ENCODE data around the gene TTC34.
"Not testable (repeated sequence)": the region's sequence is repeated elsewhere in the genome, so short reads cannot be mapped to it uniquely, and the experiment has no call there.

Gene TTC34

DNA sequence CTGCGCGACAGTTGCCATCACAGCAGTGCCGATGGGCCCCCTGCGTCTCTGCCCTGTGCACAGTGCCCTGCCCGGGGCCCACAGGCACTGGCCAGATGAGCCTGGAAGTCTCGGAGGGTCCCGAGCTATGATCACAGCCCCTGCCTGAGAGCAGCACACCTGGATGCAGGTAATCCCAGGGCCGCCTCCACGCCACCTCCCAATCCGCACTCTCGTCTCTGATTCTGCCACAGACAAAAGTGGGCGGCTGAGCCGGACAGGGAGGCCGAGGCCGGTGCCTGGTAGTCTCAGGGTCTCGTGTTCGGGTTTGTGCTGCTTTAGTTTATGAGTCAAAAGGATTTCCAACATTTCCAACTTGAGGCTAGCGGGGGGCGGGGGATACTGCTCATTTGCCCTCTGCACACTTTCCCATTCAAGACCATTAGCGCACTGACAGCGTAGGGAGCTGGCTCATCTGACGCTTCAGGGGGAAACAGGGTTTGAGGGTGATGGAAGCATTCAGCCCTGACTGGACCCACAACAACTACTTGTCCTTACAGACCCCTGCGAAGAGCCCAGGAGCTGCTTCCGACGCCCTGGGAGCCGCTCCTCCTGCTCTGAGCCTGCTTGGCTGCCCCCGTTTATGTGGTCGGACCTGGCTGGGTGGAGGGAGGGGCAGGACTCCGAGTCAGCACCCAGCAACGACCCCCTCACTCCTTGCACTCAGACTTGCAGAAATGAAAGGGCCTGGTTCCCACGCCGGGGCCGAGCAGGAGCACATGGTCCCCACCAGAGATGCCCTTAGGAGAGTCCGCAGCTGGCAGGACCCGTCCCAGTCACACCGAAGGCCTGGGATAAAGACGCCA is 1.8 kb upstream of the TTC34 start:
- TF ChIP-seq, protein P1, sequence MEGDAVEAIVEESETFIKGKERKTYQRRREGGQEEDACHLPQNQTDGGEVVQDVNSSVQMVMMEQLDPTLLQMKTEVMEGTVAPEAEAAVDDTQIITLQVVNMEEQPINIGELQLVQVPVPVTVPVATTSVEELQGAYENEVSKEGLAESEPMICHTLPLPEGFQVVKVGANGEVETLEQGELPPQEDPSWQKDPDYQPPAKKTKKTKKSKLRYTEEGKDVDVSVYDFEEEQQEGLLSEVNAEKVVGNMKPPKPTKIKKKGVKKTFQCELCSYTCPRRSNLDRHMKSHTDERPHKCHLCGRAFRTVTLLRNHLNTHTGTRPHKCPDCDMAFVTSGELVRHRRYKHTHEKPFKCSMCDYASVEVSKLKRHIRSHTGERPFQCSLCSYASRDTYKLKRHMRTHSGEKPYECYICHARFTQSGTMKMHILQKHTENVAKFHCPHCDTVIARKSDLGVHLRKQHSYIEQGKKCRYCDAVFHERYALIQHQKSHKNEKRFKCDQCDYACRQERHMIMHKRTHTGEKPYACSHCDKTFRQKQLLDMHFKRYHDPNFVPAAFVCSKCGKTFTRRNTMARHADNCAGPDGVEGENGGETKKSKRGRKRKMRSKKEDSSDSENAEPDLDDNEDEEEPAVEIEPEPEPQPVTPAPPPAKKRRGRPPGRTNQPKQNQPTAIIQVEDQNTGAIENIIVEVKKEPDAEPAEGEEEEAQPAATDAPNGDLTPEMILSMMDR (IDR thresholded peaks at IDR 0.05; ENCODE audit: low read depth, low read length), result no peak
- no peak overlapping the region for H3K4me3 ChIP-seq (replicated peaks in 1 of 2; ENCODE audit: low read depth in 2 of 2, low read length in 2 of 2)
- DNase-seq (ENCODE audit: low read depth in 2 of 2), result no peak

DNA sequence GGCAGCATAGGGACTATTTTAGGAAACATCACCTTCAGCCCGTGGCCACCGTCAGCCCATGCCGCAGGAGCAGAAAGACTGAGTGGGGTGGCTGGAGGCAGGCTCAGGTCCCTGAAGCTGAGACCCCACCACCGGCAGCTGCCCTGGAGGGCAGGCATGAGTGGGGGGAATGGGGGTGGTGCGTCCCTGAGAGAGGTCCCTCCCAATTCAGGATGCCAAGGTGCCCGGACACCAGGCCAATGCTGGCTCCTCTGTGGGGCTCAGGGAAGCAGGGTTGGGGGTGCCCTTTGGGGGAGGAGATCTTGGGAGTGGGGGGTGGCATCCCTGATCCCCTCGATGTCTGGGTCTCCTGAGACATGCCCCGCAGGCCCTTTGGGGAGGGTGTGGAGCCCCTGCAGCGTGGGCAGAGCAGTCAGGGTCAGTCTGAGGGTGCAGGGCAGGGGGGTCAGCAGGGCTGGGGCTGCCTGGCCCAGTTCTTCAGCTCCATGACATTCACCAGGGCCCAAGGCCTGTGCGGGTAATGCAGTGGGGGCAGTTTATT is 998 bp upstream of the TTC34 start:
- TF ChIP-seq, protein P1 (IDR thresholded peaks at IDR 0.05; ENCODE audit: low read depth, low read length), result no peak
- DNase-seq (ENCODE audit: low read depth in 2 of 2), result no peak

DNA sequence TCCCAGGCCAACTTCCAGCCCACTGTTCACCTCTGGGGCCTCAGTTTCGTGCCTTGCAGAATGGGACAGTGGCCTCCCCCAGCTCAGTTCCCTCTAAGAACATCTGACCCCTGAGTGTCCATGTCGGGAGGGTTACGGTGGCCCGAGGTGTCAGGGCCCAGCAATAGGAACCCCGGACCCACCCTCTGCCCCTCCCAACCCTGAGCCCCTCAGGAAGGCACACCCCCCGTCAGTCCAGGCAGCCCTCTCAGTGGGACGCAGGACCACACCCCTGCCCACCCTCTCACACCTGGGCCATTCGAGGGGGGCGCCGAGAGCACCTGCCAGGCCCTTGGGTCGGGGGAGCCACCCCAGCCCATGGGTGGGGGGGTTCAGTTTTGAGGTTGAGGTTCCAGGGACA is 447 bp downstream of the TTC34 start:
- TF ChIP-seq, protein P1 (IDR thresholded peaks at IDR 0.05; ENCODE audit: low read depth, low read length), result no peak
- H3K4me3 ChIP-seq (replicated peaks in 1 of 2; ENCODE audit: low read depth in 2 of 2, low read length in 2 of 2), result no peak overlapping the region
- DNase-seq (ENCODE audit: low read depth in 2 of 2), result no peak

More for the DNA sequence above, 998 bp upstream of the TTC34 start:
- H3K4me3 ChIP-seq (replicated peaks in 1 of 2; ENCODE audit: low read depth in 2 of 2, low read length in 2 of 2), result no peak overlapping the region

DNA sequence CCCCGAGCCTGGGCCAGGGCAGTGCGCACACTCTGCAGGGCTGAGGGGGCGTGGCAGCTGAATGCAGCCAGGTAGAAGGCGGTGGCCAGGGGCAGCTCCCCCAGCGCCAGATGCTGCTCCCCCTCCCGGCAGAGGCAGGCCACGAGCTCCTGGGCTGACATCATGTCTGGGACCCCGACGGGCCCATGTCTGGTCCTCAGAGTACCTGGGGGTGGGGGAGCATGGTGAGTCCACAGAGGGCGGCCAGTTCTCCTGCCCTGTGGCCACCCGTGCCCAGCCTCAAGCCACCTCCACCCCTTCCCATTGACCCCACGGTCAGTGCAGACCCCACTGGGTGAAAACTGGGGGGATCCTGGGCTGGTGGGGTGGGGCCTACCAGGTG is 838 bp downstream of the TTC34 start:
- DNase-seq (ENCODE audit: low read depth in 2 of 2), result no peak
- TF ChIP-seq, protein P1 (IDR thresholded peaks at IDR 0.05; ENCODE audit: low read depth, low read length), result no peak
- no peak overlapping the region for H3K4me3 ChIP-seq (replicated peaks in 1 of 2; ENCODE audit: low read depth in 2 of 2, low read length in 2 of 2)

DNA sequence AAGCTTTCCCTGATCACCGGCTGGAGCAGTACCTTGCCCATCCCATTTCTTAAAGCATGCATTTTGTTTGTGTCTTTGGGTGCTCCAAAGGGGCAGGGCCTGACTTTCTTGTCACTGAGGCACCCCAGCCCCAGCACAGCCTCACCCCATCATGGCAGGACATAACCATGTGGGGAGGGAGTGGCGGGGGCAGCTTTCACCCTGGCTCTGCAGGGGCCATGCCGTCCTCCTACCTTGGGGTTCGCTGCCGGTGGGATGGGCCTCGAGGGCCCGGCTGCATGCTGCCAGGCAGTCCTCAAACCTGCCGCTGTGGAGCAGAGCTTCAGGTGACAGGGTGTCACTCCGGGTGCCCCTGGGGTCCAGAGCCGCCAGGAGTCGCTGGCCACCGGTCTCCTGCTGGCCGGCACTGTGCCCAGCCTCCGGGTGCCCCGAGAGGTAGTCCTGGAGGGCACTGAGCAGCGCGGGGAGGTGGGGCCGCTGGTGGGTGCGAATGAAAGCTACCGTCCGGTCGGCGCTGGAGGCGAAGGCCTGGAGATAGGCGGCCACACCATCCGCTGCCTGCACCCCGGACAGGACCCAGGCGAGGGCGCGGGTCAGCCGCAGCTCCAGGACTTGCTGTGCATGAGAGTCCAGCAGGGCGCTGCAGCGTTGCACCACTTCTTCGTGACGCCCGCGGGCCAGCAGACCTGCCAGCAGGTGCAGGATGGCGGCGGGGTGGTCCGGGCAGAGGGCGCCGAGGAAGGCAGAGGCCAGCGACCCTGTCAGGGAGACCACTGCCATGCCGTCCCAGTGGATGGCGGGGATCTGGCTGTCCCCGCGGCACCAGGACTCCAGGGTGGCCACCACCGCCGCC is 1.5 kb downstream of the TTC34 start:
- TF ChIP-seq, protein P1 (IDR thresholded peaks at IDR 0.05; ENCODE audit: low read depth, low read length), result no peak
- no peak for DNase-seq (ENCODE audit: low read depth in 2 of 2)
- no peak overlapping the region for H3K4me3 ChIP-seq (replicated peaks in 1 of 2; ENCODE audit: low read depth in 2 of 2, low read length in 2 of 2)

DNA sequence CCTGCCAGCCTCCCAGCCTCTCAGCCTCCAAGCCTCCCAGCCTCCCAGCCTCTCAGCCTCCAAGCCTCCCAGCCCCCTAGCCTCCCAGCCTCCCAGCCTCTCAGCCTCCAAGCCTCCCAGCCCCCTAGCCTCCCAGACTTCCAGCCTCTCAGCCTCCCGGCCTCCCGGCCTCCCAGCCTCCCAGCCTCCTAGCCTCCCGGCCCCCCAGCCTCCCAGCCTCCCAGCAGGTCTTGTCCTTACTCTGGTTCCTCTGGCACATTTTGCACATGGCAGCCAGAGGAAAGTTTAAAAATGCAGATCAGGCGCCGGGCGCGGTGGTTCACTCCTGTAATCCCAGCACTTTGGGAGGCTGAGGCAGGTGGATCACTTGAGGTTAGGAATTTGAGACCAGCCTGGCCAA is 2.5 kb downstream of the TTC34 start:
- DNase-seq (ENCODE audit: low read depth in 2 of 2); H3K4me3 ChIP-seq (replicated peaks in 1 of 2; ENCODE audit: low read depth in 2 of 2, low read length in 2 of 2): not testable (repeated sequence)

DNA sequence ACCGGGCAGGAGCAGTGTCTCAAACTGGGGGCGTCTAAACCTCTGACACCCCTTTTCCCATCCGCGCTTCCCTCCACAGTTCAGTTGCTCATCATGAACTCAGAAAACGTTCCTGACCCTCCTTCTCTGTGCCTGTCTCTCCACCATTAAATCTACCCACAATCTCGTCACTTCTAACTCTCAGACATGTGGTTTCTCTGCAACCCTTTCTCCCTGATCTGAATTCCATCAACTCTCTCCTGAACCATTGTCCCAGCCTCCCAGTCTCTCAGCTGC is 3.8 kb downstream of the TTC34 start:
- TF ChIP-seq, protein P1 (IDR thresholded peaks at IDR 0.05; ENCODE audit: low read depth, low read length), result no peak
- DNase-seq (ENCODE audit: low read depth in 2 of 2), result no peak
- H3K4me3 ChIP-seq (replicated peaks in 1 of 2; ENCODE audit: low read depth in 2 of 2, low read length in 2 of 2), result no peak overlapping the region
